Hematopoietic multipotent progenitor cell (in vitro differentiated cells): ENCODE results near the gene DPEP3. TPM values are rescaled to one million over a fixed set of nuclear protein-coding genes. Genes with fewer than 3 reads are reported as not detected.
"Not testable (repeated sequence)": the region's sequence is repeated elsewhere in the genome, so short reads cannot be mapped to it uniquely, and the experiment has no call there.

Experiments
- DNase-seq, 3 donors: peaks; one replicate each; pipeline ENCODE4 v3.0.0-alpha.2; 2011 to 2015; ENCODE audit warnings: low read depth in 2 of 3, low spot score in 2 of 3
- total RNA-seq: library from RNA; depleted of rRNA; stranded (reverse); fragments of >200 nt; gene quantifications from one replicate; pipeline ENCODE4 v1.2.3, GENCODE V29; 2012

Gene DPEP3
- total RNA-seq, 1 donor, result 10.5 TPM

DNA sequence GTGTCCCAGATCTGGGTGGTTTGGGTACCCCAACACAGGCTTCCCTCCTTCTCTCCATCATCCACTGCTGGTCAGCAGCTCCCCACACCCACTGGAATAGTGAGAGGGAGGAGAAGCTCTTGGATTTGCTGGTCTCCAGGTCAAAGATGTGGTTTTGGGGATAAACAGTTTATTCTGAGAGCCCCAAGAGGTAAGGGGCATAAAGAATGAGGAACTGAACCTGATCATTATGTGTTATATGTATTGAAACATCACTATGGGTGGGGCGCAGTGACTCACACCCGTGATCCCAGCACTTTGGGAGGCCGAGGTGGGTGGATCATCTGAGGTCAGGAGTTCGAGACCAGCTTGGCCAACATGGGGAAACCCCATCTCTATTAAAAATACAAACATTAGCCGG, 15.1 kb upstream of the DPEP3 start:
- no peak for DNase-seq

DNA sequence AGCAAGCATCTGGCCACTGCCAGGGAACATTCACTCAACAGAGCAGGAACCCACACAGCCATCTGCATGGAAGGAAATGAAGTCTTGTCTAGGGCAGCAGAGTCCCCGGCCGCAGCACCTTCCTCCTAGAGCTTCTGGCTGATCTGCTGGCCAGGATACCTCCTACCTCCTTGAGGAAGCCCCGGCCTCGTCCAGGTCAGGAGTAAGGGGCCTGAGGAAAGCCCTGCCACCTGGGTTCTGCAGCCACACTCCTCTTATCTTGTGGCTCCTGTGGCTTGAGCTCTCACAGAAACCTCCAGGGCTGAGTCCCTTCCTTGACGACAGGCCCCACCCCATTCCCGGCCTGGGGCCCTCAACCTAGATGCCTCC, 13.7 kb upstream of the DPEP3 start:
- peak in 1 of 3 donors; percentile 51 for DNase-seq

DNA sequence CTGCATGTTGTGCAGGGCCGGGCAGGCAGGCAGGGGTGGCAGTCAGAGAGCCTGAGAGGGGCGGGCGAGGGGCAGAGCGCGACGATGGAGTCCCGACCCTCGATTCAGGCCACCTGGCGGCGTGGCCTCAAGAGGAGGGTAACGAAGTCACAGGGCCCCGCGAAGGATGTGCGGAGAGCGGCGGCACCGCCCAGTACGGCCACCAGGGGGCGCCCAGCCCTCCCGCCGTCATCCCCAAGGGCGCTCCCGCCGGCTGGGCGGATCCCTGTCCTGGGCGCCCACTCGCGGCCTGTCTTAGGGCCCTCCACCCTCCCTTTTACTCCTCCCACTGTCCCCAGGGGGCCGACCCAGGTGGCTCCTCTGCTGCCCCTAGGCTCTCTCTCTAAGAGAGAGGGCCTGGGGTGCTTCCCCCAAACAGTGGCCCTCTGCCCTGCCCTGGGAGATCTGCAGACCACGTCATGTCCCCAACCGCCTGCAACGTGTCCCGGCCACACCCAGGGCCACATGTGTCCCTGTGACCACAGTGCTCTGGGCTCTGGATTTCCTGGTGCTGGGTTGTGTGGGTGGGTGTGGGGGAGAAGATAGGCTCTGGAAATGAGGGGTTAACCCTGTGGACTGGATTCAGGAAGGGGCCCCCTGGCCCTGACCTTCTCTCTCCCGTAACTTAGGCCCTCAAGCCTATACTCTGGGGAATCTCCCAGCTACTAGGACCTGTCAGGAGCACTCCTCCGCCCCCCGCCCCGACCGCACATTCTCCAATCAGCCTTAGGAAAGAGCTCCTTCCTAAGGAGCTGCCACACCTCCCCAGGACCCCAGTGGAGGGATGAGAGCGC, 13.1 kb upstream of the DPEP3 start:
- peak; percentile 74 to 88 (median 85) for DNase-seq

DNA sequence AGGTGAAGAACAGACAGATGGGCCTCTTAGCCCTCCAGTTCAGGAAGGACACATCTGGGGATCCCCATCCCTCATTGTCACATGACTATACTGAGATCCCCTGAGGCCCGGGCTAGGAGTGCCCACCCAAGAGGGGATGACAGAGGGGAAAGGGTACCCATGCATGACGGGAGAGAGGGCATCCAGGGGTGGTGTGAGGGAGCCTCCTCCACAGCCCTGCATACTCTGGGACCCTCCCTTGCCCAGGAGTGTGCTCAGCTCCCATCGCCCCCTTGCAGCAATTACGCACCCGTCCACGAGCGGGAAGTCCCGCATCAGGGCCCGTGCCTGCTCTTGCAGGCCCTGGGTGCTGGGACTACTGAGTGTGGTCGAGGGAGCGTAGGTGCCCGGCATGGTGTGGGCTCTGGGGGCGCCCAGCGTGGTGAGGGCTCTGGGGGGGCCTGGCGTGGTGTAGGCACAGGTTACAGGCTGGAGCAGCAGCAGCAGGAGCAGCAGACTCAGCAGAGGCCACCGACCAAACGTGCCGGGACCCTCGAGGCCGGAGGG, 12.4 kb upstream of the DPEP3 start:
- no peak for DNase-seq

- DNase-seq, result no peak
Observed at GRCh38 chr16:67990018-67990386, 9.7 kb upstream of the DPEP3 start.

- no peak for DNase-seq
Observed at GRCh38 chr16:67989322-67990017, 9.2 kb upstream of the DPEP3 start.

GRCh38 chr16:67988675-67989074, 8.4 kb upstream of the DPEP3 start:
- DNase-seq, result no peak

DNA sequence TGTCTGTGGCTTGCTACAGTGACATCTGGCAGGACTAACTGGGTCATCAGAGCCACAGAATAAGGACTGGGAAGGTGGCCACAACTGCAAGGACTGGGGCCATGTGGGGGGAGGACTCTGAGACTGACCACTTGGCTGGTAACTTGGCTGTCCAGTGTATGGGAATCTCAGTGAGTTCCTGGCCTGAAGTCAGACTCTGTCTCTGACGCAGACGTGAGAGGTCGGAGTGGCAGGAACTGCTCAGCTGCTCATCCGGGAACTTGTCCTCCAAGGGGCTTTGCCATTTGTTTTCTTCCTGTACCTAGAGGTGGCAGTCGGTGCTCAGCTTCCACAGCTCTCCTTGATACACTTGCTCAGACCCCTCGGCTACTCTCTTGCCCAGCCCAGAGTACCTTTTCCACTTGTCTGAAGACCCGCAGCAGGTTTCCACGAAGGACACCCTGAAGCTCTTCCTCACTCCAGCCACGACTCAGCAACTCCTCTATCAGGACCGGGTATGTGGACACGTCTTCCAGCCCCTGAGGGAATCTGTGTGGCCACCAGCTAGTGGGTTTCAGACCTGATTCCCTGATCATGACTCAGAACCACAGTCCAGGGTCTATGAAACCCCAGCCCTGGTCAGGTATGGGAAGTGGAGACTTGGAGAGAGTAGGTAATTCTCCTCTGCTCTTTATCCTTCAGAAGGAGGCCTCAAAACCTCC, 7.3 kb upstream of the DPEP3 start:
- DNase-seq, result no peak

DNA sequence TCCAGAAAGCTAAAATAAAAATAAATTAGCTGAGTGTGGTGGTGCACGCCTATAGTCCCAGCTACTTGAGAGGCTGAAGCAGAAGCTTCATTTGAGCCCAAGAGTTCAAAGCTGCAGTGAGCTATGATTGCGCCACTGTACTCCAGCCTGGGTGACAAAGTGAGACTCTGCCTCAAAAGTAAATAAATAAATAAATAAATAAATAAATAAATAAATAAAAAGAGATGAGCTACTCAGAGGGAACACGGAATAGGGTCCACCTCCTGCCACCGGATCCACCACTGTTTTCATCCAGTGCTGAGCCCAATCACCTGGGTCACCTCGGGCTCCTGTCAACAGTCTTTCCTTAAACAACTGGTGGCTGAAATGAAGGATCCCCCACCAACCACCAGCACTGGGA, 6.7 kb upstream of the DPEP3 start:
- no peak for DNase-seq

DNA sequence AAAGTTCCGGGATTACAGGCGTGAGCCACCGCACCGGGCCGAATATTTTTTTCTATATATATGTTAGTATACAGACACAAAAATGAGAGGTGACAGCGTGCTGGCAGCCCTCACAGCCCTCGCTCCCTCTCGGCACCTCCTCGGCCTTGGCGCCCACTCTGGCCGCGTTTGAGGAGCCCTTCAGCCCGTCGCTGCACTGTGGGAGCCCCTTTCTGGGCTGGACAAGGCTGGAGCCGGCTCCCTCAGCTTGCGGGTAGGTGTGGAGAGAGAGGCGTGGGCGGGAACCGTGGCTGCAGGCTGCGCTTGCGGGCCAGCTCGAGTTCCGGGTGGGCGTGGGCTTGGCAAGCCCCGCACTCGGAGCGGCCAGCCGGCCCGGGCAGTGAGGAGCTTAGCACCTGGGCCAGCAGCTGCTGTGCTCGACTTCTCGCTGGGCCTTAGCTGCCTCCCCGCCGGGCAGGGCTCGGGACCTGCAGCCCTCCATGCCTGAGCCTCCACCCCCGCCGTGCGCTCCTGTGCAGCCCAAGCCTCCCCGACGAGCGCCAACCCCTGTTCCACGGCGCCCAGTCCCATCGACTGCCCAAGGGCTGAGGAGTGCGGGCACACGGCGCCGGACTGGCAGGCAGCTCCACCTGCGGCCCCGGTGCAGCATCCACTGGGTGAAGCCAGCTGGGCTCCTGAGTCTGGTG, 1.9 kb upstream of the DPEP3 start:
- no peak for DNase-seq

GRCh38 chr16:67977469-67978227, 2.7 kb downstream of the DPEP3 start:
- no peak for DNase-seq

DNA sequence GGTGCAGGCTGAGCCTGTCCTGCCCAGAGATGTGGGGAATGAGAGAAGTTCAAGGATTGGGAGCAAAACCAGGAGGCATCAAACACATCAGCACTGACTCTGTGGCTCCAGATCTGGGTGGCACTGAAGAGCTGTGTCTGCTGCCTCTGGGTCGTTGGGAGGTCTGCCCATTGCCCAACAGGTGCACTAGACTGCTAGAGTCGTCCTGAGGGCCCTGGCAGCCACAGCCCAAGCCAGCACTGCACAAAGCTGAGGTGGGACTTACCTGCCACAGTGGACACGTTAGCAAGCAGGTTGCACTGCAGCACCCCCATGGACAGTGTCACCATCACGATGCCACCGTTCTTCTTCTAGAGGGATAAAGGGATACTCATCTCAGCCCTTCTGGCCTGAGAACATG, 3.3 kb downstream of the DPEP3 start:
- no peak for DNase-seq

DNA sequence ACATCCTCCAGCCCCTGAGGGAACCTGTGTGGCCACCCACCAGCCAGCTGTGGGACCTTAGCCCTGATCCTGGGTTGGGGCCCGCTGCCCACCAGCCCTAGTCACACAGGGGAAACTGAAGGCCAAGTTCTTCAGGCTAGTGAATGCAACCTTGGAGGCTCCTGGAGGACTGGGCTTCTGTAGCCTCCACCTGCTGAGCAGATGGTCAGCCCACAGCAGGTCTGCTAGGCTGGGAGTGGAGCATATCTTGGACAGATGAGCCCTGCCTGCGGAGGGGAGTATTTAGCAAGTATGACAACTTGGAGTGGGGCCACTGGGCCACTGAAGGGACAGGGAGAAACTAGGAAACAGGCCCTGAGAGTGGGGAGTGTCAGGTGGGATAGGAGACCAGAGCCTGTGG, 4.1 kb downstream of the DPEP3 start:
- DNase-seq, result no peak

DNA sequence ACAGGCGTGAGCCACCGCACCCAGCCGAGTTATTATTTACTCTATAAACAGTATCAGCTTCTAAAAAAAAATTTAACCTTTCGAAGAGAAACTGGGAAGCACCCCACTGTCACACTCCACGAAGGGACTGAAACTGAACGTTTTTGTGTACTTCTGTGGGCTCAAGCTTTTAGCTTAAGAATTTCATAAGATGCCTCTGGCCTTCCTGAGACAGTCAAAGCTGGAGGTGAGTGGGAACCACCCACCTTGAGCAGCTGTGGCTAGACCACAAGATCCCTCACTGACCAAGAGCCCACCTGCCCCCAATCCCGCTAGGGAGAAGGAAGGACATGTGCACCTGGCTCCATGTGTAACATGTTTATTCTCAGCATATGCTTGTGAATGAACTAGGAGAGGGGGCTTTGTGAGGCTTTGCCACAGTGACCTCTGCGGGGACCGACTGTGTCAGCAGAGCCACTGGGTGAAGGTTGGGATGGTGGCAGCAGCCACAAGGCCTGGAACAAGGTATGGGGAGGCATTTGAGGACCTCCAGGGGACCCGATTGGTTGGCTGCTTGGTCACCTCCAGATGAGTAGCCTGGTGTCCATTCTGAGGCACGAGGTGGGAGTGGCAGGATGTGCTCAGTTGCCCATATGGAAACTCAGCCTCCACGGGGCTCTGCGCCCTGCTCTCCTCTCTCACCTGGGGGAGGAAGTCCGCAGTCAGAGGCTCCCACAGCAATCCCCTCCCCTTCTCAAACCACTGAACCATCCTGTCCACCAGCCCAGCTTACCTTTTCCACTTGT, 4.8 kb downstream of the DPEP3 start:
- no peak for DNase-seq

DNA sequence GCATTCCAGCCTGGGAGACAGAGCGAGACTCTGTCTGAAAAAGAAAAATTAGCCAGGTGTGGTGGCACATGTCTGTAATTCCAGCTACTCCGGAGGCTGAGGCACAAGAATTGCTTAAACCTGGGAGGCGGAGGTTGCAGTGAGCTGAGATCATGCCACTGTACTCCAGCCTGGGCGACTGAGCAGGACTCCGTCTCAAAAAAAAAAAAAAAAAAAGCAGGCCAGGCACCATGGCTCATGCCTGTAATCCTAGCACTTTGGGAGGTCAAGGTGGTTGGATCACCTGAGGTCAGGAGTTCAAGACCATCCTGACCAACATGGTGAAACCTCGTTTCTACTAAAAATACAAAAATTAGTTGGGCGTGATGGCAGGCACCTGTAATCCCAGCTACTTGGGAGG, 8.0 kb downstream of the DPEP3 start:
- DNase-seq, result not testable (repeated sequence)

DNA sequence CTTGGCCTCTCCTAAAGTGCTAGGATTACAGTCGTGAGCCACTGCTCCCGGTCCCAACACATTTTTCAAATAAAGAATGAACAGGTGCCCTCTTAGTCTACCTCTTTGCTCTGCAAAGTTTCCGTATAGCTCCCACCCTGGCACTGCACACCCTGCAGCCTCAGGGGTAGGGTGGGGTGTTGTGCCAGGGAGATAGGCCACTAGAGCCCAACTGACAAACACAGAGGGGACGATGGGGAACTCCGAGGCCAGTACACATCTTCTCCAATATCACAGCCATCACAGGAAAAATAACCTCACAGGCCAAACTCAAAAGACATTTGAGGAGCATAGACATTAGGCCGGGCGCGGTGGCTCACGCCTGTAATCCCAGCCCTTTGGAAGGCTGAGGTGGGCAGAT, 9.2 kb downstream of the DPEP3 start:
- no peak for DNase-seq

DNA sequence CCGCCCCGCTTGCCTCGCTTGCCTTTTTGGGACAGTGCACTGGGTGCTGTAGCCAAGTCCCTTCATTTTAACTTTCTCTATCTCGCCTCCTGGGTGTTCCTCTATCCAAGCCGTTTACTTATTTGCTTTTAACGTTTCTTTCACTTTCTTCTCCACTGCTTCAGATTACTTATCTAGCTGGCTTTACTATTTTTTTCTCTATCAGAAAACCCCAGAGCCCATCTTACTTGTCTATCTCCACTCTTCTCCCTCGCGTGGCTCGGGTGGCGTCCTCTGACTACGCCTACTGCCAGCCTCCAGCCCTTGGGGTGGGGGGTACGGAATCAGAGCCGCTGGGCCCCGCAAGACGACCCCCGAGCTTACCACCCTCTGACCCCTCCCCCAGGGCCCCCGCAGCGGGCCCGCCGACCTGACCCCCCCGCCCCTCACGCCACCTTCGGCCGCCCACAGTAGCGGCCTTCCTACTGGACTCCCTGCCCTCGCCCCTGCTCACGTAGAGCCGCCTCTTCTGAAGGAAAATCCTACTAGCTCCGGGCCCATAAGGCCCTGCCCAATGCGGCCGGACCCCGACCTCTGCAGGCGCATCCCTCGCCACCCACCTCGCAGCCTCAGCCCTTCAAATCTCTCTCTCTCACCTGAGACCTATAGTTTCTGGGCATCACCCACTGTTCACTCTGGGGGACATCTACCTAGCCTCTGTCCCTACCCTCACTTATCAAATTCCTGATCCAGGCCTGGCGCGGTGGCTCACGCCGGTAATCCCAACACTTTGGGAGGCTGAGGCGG, 10.9 kb downstream of the DPEP3 start:
- peak in 2 of 3 donors; percentile 23 to 46 for DNase-seq

- DNase-seq, result peak; percentile 58 to 90 (median 83)
Observed at GRCh38 chr16:67968400-67969253, 11.7 kb downstream of the DPEP3 start, which contains the start of gene SLC12A4. Gene SLC12A4, minus strand, starts transcription at chr16:67968637. Its CDS starts 84 bp downstream, at chr16:67968553.
